ENCODE measurements around the gene ASRGL1.
"Not testable (repeated sequence)": the region's sequence is repeated elsewhere in the genome, so short reads cannot be mapped to it uniquely, and the experiment has no call there.

The ASRGL1 gene

DNA sequence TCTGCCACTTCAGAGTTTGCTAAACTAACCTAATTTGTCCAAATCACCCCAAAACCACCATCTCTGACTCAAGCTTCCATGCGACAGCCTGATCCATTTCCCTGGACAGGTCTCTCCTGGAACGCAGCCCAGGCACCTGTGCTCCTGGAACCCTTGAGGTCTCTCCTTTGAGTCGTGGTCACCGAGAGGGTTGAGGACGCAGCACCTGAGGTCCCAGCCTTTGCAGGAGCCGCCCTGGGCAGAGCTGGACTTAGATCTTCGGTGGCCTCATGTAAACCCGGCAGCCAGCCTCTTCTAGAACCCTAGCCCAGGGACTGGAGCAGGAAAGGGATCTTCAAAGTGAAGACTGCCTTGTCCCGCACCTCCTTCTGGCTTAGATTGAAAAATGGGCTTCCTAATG lies 37.6 kb downstream of the ASRGL1 start:
- no peak for DNase-seq (ENCODE audit: low read depth)

DNA sequence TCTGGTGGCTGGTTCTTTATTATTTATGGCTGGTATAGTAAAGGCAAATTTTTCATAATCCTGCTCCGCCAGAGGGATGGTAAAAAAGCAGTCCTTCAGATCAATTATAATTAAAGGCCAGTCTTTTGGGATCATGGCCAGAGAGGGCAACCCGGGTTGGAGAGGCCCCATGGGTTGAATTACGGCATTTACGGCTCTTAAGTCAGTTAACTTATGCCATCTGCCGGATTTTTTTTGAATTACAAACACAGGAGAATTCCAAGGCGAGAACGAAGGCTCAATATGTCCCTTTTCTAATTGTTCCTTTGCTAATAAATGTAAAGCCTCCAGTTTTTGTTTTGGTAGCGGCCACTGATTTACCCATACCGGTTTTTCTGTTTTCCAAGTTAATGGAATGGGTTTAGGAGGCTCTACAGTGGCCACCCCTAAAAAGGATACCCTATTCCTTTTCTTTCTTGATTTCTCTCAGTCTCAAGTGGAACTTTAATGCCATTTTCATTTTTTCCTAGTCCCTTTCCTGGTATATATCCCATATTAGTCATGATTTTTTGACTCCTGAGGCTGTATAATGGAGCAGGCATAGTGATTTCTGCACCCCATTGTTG lies 41.3 kb downstream of the ASRGL1 start:
- TF ChIP-seq, protein P1, sequence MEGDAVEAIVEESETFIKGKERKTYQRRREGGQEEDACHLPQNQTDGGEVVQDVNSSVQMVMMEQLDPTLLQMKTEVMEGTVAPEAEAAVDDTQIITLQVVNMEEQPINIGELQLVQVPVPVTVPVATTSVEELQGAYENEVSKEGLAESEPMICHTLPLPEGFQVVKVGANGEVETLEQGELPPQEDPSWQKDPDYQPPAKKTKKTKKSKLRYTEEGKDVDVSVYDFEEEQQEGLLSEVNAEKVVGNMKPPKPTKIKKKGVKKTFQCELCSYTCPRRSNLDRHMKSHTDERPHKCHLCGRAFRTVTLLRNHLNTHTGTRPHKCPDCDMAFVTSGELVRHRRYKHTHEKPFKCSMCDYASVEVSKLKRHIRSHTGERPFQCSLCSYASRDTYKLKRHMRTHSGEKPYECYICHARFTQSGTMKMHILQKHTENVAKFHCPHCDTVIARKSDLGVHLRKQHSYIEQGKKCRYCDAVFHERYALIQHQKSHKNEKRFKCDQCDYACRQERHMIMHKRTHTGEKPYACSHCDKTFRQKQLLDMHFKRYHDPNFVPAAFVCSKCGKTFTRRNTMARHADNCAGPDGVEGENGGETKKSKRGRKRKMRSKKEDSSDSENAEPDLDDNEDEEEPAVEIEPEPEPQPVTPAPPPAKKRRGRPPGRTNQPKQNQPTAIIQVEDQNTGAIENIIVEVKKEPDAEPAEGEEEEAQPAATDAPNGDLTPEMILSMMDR (IDR thresholded peaks at IDR 0.05; ENCODE audit: insufficient read depth, low read depth, low read length, missing control alignments), result peak; percentile 28
- not testable (repeated sequence) for H3K4me3 ChIP-seq (ENCODE audit: low read length)
- DNase-seq (ENCODE audit: low read depth), result peak; percentile 55

More for the DNA sequence above, 37.6 kb downstream of the ASRGL1 start:
- TF ChIP-seq, protein P1 (IDR thresholded peaks at IDR 0.05; ENCODE audit: insufficient read depth, low read depth, low read length, missing control alignments), result no peak
- H3K4me3 ChIP-seq (ENCODE audit: low read length), result no peak overlapping the region

DNA sequence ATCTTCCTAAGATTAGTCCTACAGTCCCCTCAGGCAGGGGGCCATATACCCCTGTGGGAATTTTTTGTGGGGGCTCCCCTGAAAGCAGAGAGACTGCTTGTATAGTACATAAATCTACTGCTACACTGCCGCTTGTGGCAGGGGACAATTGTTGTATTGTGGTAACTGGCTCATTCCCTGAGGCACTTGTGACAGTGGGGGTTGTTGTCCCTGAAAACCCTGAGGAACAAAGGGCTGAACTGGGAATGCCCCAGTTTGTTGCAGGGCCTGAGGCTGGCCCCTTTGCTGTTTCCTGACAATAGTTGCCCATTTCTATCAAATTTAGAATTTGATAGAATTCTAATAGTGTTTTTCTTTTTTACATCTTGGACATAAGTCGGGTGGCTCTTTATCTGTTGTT lies 42.3 kb downstream of the ASRGL1 start:
- DNase-seq (ENCODE audit: low read depth); H3K4me3 ChIP-seq (ENCODE audit: low read length): not testable (repeated sequence)

DNA sequence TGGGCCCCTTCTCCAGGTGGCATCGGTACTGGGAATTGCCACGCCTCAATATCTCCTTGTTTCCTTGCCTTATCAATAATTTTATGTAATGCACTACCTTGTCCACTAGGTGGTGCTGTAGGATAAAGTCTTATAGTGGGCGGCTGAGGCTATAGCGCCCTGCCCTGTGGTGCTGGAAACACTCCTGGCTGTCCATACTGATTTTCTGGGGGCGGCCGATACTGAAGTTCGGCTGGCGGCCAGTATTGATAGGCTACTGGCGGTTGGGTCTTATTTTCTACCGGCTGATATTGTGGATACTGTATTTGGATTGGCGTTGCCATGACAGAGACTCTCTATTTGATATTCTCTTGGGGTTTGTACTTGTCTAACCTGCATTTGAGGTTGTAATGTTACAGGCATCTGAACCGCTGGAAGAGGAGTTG lies 43.6 kb downstream of the ASRGL1 start:
- not testable (repeated sequence) for H3K4me3 ChIP-seq (ENCODE audit: low read length)
- TF ChIP-seq, protein P1 (IDR thresholded peaks at IDR 0.05; ENCODE audit: insufficient read depth, low read depth, low read length, missing control alignments), result peak; percentile 71
- DNase-seq (ENCODE audit: low read depth), result peak; percentile 67

DNA sequence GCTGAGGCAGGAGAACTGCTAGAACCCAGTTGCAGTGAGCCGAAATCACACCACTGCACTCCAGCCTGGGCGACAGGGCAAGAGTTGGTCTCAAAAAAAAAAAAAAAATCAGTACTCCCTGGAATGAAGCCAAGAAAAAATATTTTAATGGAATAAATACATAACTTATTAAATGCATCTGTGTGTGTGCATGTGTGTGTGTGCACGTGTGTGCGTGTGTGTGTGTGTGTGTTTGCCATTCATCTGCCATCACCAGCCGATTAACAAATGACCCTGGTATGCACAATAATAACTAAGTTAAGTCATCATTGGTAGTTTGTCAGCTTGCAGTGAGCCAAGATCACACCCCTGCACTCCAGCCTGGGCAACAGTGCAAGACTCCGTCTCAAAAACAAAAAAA lies 46.6 kb downstream of the ASRGL1 start:
- DNase-seq (ENCODE audit: low read depth), result no peak
- TF ChIP-seq, protein P1 (IDR thresholded peaks at IDR 0.05; ENCODE audit: insufficient read depth, low read depth, low read length, missing control alignments), result no peak
- no peak overlapping the region for H3K4me3 ChIP-seq (ENCODE audit: low read length)

DNA sequence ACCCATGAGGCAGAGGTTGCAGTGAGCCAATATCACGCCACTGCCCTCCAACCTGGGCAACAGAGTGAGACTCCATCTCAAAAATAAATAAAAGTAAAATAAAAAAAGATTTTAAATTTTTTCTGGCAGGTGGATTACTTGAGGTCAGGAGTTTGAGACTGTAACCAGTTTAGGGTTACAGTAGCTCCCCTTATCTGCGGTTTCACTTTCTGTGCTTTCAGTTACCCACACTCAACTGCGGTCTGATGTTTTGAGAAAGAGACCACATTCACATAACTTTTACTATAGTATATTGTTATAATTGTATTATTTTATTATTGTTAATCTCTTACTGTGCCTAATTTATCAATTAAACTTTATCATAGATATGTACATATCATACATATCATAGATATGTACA lies 48.8 kb downstream of the ASRGL1 start:
- DNase-seq (ENCODE audit: low read depth); H3K4me3 ChIP-seq (ENCODE audit: low read length): not testable (repeated sequence)

DNA sequence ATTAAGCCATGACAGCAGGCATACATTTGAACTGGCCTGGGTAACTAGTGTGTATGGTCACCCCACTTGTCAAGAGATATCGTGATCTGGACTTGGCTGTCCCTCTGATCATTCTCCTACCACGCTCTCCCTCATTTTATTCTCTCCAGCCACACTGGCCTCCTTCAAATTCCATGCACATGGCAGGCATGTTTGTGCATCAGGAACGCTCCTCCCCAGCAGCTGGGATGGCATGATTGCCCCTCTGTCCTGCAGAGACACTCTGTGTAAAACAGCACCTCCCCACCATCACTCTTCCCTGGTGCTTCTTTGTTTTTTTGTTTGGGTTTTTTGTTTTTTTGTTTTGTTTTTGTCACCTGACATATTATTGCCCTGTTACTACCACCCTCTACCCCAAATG lies 50.1 kb downstream of the ASRGL1 start:
- TF ChIP-seq, protein P1 (IDR thresholded peaks at IDR 0.05; ENCODE audit: insufficient read depth, low read depth, low read length, missing control alignments), result no peak
- no peak for DNase-seq (ENCODE audit: low read depth)
- no peak overlapping the region for H3K4me3 ChIP-seq (ENCODE audit: low read length)

DNA sequence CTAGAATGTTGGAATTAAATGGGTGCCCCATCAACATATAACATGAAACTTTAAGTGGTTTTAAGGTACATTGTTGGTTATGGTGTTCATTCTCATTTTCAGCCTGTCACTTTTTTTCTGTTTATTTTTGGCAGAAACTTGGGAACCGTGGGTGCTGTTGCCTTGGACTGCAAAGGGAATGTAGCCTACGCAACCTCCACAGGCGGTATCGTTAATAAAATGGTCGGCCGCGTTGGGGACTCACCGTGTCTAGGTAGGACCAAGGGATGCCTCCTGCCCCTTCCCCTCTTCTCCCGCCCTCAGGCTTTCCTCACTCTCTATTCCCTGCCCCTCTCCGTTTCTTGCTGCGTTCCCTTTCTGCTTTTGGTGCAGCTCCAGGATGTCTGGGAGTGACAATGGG lies 51.8 kb downstream of the ASRGL1 start:
- no peak for DNase-seq (ENCODE audit: low read depth)
- no peak overlapping the region for H3K4me3 ChIP-seq (ENCODE audit: low read length)
- TF ChIP-seq, protein P1 (IDR thresholded peaks at IDR 0.05; ENCODE audit: insufficient read depth, low read depth, low read length, missing control alignments), result no peak
